ENCODE results near the gene PAX7.
"Not testable (repeated sequence)": the region's sequence is repeated elsewhere in the genome, so short reads cannot be mapped to it uniquely, and the experiment has no call there.

The PAX7 gene

GRCh38 chr1:18583326-18583941 is 47.2 kb upstream of the PAX7 start:
- H3K9me2 ChIP-seq (replicated peaks; ENCODE audit: insufficient read depth, low read length) = no peaks in the 10 kb centered on the region
- H4K20me1 ChIP-seq (ENCODE audit: low read depth, low read length) = no peaks in the 10 kb centered on the region
- H3K27me3 ChIP-seq (ENCODE audit: low read length) = no peaks in the 10 kb centered on the region
- H2AFZ ChIP-seq (ENCODE audit: low read depth, low read length, severe bottlenecking) = no peak overlapping the region
- H3K9ac ChIP-seq (ENCODE audit: low read length) = no peak overlapping the region
- H3K36me3 ChIP-seq (ENCODE audit: low read length) = no peaks in the 10 kb centered on the region
- no peak overlapping the region for H3K27ac ChIP-seq (ENCODE audit: low read depth, low read length)
- no peak overlapping the region for H3K4me2 ChIP-seq (ENCODE audit: low read depth, low read length, poor library complexity, severe bottlenecking)
- H3K4me3 ChIP-seq (ENCODE audit: insufficient read depth, low read length, poor library complexity, severe bottlenecking) = no peak overlapping the region
- no peaks in the 10 kb centered on the region for H3K9me3 ChIP-seq (ENCODE audit: insufficient read depth, low read length)
- H3F3A ChIP-seq (ENCODE audit: insufficient read depth) = no peaks in the 10 kb centered on the region
- TF ChIP-seq CTCF (IDR thresholded peaks at IDR 0.05; ENCODE audit: insufficient read depth, low read length, poor library complexity, severe bottlenecking) = no peak
- H3K79me2 ChIP-seq (ENCODE audit: insufficient read depth, low read length) = no peaks in the 10 kb centered on the region

- H3F3A ChIP-seq (ENCODE audit: insufficient read depth); H3K9me3 ChIP-seq (ENCODE audit: insufficient read depth, low read length); H3K27me3 ChIP-seq (ENCODE audit: low read length); H3K9ac ChIP-seq (ENCODE audit: low read length); H3K36me3 ChIP-seq (ENCODE audit: low read length); H4K20me1 ChIP-seq (ENCODE audit: low read depth, low read length); H3K4me3 ChIP-seq (ENCODE audit: insufficient read depth, low read length, poor library complexity, severe bottlenecking); H3K9me2 ChIP-seq (replicated peaks; ENCODE audit: insufficient read depth, low read length); H2AFZ ChIP-seq (ENCODE audit: low read depth, low read length, severe bottlenecking); H3K4me2 ChIP-seq (ENCODE audit: low read depth, low read length, poor library complexity, severe bottlenecking); H3K79me2 ChIP-seq (ENCODE audit: insufficient read depth, low read length); H3K27ac ChIP-seq (ENCODE audit: low read depth, low read length): not testable (repeated sequence)
These were observed 44.6 kb upstream of the PAX7 start for GRCh38 chr1:18586016-18586415.

- H4K20me1 ChIP-seq (ENCODE audit: low read depth, low read length) = no peaks in the 10 kb centered on the region
- no peaks in the 10 kb centered on the region for H3K79me2 ChIP-seq (ENCODE audit: insufficient read depth, low read length)
- no peaks in the 10 kb centered on the region for H3K9me2 ChIP-seq (replicated peaks; ENCODE audit: insufficient read depth, low read length)
- no peaks in the 10 kb centered on the region for H3K9me3 ChIP-seq (ENCODE audit: insufficient read depth, low read length)
- TF ChIP-seq EZH2phosphoT487 (conservative IDR thresholded peaks at IDR 0.05; ENCODE audit: low read length) (no peak), CTCF (IDR thresholded peaks at IDR 0.05; ENCODE audit: insufficient read depth, low read length, poor library complexity, severe bottlenecking) (no peak)
- H3K36me3 ChIP-seq (ENCODE audit: low read length) = no peaks in the 10 kb centered on the region
- no peaks in the 10 kb centered on the region for H3F3A ChIP-seq (ENCODE audit: insufficient read depth)
- H3K4me3 ChIP-seq (ENCODE audit: insufficient read depth, low read length, poor library complexity, severe bottlenecking) = no peak overlapping the region
- no peak overlapping the region for H3K9ac ChIP-seq (ENCODE audit: low read length)
- H2AFZ ChIP-seq (ENCODE audit: low read depth, low read length, severe bottlenecking) = no peak overlapping the region
- no peaks in the 10 kb centered on the region for H3K27me3 ChIP-seq (ENCODE audit: low read length)
- no peak overlapping the region for H3K4me2 ChIP-seq (ENCODE audit: low read depth, low read length, poor library complexity, severe bottlenecking)
- H3K27ac ChIP-seq (ENCODE audit: low read depth, low read length) = no peak overlapping the region
These were observed 42.6 kb upstream of the PAX7 start for GRCh38 chr1:18588093-18588492.

GRCh38 chr1:18592368-18592767 is 38.3 kb upstream of the PAX7 start:
- H3K36me3 ChIP-seq (ENCODE audit: low read length) = no peaks in the 10 kb centered on the region
- H3K9me3 ChIP-seq (ENCODE audit: insufficient read depth, low read length) = no peaks in the 10 kb centered on the region
- H3K4me2 ChIP-seq (ENCODE audit: low read depth, low read length, poor library complexity, severe bottlenecking) = no peak overlapping the region
- no peaks in the 10 kb centered on the region for H3K79me2 ChIP-seq (ENCODE audit: insufficient read depth, low read length)
- H2AFZ ChIP-seq (ENCODE audit: low read depth, low read length, severe bottlenecking) = no peak overlapping the region
- H3K4me3 ChIP-seq (ENCODE audit: insufficient read depth, low read length, poor library complexity, severe bottlenecking) = no peak overlapping the region
- no peak overlapping the region for H3K9ac ChIP-seq (ENCODE audit: low read length)
- no peak for TF ChIP-seq CTCF (IDR thresholded peaks at IDR 0.05; ENCODE audit: insufficient read depth, low read length, poor library complexity, severe bottlenecking)
- H3K9me2 ChIP-seq (replicated peaks; ENCODE audit: insufficient read depth, low read length) = no peaks in the 10 kb centered on the region
- H3K27ac ChIP-seq (ENCODE audit: low read depth, low read length) = no peak overlapping the region
- H3K27me3 ChIP-seq (ENCODE audit: low read length) = no peaks in the 10 kb centered on the region
- no peaks in the 10 kb centered on the region for H4K20me1 ChIP-seq (ENCODE audit: low read depth, low read length)
- no peaks in the 10 kb centered on the region for H3F3A ChIP-seq (ENCODE audit: insufficient read depth)
